Mesendoderm (in vitro differentiated cells): ENCODE data around the gene LMO1.

ENCODE experiments used
- DNase-seq: peaks from one replicate; pipeline ENCODE4 v3.0.0; 2013
- H2AK5ac ChIP-seq: 2 replicates; pipeline ENCODE4 v1.6.1; 2013; ENCODE audit warnings: low read length, inconsistent platforms
- H2BK120ac ChIP-seq: 2 replicates; pipeline ENCODE4 v1.6.1; 2013; ENCODE audit warnings: low read depth, mild to moderate bottlenecking, low read length, moderate library complexity, mixed read lengths
- H2BK15ac ChIP-seq: replicated peaks from 2 replicates; pipeline ENCODE4 v1.6.1; 2013; ENCODE audit warnings: low read depth, mild to moderate bottlenecking, moderate library complexity
- H2BK5ac ChIP-seq: 2 replicates; pipeline ENCODE4 v1.6.1; 2013; ENCODE audit warnings: low read length, inconsistent platforms
- H3K18ac ChIP-seq: 2 replicates; pipeline ENCODE4 v1.6.1; 2013; ENCODE audit warnings: mild to moderate bottlenecking, low read length, mixed read lengths
- H3K23ac ChIP-seq: one replicate; pipeline ENCODE4 v1.6.1; 2013; ENCODE audit warnings: low read length
- H3K27ac ChIP-seq: 2 replicates; pipeline ENCODE4 v1.5.1; 2013; ENCODE audit warnings: low read depth, mild to moderate bottlenecking, inconsistent platforms, low read length, moderate library complexity
- H3K27me3 ChIP-seq: 2 replicates; pipeline ENCODE4 v1.6.1; 2013; ENCODE audit warnings: low read length, control low read depth, mild to moderate bottlenecking, inconsistent platforms; ENCODE audit not compliant: insufficient read depth, poor library complexity
- H3K36me3 ChIP-seq: 2 replicates; pipeline ENCODE4 v1.6.1; 2013; ENCODE audit warnings: low read length, inconsistent platforms; ENCODE audit not compliant: control insufficient read depth, insufficient read depth
- H3K4ac ChIP-seq: one replicate; pipeline ENCODE4 v1.6.1; 2013; ENCODE audit warnings: low read depth, mild to moderate bottlenecking, low read length, moderate library complexity
- H3K4me1 ChIP-seq: 2 replicates; pipeline ENCODE4 v1.6.1; 2013; ENCODE audit warnings: low read depth, low read length, inconsistent platforms; ENCODE audit not compliant: control insufficient read depth
- H3K4me2 ChIP-seq: 2 replicates; pipeline ENCODE4 v1.6.1; 2013; ENCODE audit warnings: low read length
- H3K4me3 ChIP-seq: 2 replicates; pipeline ENCODE4 v1.5.1; 2013; ENCODE audit warnings: mild to moderate bottlenecking, low read length
- H3K56ac ChIP-seq: one replicate; pipeline ENCODE4 v1.6.1; 2013; ENCODE audit warnings: low read length
- H3K79me1 ChIP-seq: 2 replicates; pipeline ENCODE4 v1.6.1; 2013; ENCODE audit warnings: low read length, inconsistent platforms
- H3K79me2 ChIP-seq: 2 replicates; pipeline ENCODE4 v1.6.1; 2013; ENCODE audit warnings: mild to moderate bottlenecking, low read length; ENCODE audit not compliant: control insufficient read depth, insufficient read depth
- H3K9ac ChIP-seq: 2 replicates; pipeline ENCODE4 v1.6.1; 2013; ENCODE audit warnings: low read length, inconsistent platforms
- H4K5ac ChIP-seq: one replicate; pipeline ENCODE4 v1.6.1; 2013; ENCODE audit warnings: low read length
- H4K8ac ChIP-seq: one replicate; pipeline ENCODE4 v1.6.1; 2013; ENCODE audit warnings: low read depth, mild to moderate bottlenecking, control low read depth, low read length, moderate library complexity
- WGBS: extraction: QIAGEN DNeasy Blood & Tissue Kit; methylation state at CpG from one replicate; pipeline ENCODE4 v1.1.7; 2013; ENCODE audit warnings: low lambda C conversion rate, missing lambda C conversion rate; ENCODE audit not compliant: insufficient coverage; ENCODE audit errors: extremely low coverage; 5-methylcytosine and 5-hydroxymethylcytosine counted together

The LMO1 gene

DNA sequence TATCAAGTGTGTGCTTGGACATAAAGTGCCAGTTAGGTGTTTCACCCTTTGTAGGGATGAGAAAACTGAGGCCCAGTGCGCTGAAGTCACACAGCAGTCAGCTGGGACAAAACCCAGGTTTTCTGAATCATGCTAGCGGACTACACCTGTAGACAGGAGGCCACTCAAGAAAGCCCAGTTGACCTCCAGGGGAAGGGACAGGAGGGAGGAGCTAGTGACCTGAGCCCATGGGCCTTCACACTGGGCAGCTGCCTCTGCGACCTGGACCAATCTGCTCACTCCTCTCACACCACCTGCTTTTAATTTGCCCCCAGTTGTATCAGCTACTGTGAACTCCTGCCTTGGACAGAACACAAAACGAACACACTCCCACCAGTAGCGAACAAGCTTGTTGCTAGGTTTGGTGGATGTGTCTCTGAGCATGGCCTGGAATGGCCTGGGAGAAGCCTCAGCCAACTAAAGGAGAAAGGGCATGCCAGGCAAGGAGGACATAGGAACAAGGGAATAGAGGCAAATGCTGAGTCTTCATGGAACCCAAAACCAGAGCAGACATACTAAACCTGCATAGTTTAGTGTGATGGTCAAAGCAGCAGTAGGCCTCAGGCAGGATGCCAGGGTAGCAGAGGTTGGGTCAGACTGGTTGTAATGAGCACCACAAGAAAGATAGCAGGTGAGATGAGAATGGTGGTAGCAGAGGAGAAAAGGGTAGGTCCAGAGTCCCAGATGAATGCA, 7.2 kb downstream of the LMO1 start:
- Histone ChIP-seq H2BK15ac (no peak overlapping the region), H3K9ac (no peak overlapping the region), H3K4me2 (no peak overlapping the region), H3K4me1 (no peaks in the 10 kb centered on the region), H3K4me3 (no peak overlapping the region), H3K36me3 (no peaks in the 10 kb centered on the region), H2BK5ac (no peak overlapping the region), H3K79me1 (no peaks in the 10 kb centered on the region), H4K8ac (no peak overlapping the region), H4K5ac (no peak overlapping the region), H3K27ac (no peak overlapping the region), H3K79me2 (no peaks in the 10 kb centered on the region), H2AK5ac (no peak overlapping the region), H3K23ac (no peak overlapping the region), H2BK120ac (no peak overlapping the region), H3K4ac (no peak overlapping the region), H3K56ac (no peak overlapping the region), H3K18ac (no peak overlapping the region), H3K27me3 (no peaks in the 10 kb centered on the region)
- DNase-seq: no peak
- WGBS: no CpG with 5 or more reads among the region's 5 CpGs

DNA sequence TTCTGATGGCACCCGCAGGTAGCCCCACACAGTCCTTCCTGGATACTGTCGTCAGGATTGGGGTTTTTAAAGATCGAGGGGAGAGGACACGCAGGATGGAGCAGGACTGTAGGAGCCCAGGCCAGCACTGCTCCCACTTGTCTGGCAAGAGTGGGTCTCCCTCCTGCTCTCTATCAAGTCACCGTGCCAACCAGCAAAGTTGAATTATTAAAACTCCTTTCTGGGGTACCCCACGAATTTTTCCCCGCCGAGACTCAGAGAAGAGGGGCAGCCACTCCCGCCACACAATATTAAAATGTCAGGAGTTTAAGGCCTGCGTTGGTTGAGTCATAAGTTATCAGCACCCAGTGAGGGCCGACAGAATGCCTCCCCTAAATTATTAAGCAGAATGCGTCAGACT, 10.1 kb downstream of the LMO1 start:
- no peak overlapping the region for H3K23ac ChIP-seq
- H3K27me3 ChIP-seq: no peaks in the 10 kb centered on the region
- H2BK120ac ChIP-seq: no peak overlapping the region
- no peak overlapping the region for H4K5ac ChIP-seq
- no peak overlapping the region for H3K4ac ChIP-seq
- no peak for DNase-seq
- no CpG with 5 or more reads among the region's 12 CpGs for WGBS
- H3K56ac ChIP-seq: no peak overlapping the region
- H2AK5ac ChIP-seq: no peak overlapping the region
- no peak overlapping the region for H3K9ac ChIP-seq
- H3K79me1 ChIP-seq: no peaks in the 10 kb centered on the region
- H3K79me2 ChIP-seq: no peaks in the 10 kb centered on the region
- H2BK15ac ChIP-seq: no peak overlapping the region
- no peak overlapping the region for H2BK5ac ChIP-seq
- H3K4me1 ChIP-seq: no peaks in the 10 kb centered on the region
- H3K18ac ChIP-seq: no peak overlapping the region
- no peak overlapping the region for H3K27ac ChIP-seq
- no peaks in the 10 kb centered on the region for H3K36me3 ChIP-seq
- H3K4me2 ChIP-seq: no peak overlapping the region
- H3K4me3 ChIP-seq: no peak overlapping the region
- no peak overlapping the region for H4K8ac ChIP-seq

DNA sequence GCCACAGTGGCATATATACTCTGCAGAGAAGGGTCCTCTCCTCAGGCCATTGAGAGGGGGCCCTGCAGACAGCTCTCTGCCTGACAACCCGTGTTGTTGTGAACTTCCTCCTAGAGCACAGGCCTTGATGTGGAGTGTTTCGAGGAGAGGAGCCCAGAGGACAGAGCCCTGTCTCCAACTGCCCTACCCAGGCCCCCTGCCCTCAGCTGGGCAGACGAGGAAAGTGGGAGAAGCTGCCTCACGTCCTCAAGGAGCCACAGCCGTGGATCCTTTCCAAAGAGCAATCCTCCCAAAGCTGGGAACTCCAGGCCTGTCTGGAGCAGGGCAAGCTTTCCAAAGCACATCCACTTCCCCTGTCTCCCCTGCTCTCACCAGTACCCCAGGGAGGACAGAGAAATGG, 10.7 kb downstream of the LMO1 start:
- Histone ChIP-seq H3K56ac (no peak overlapping the region), H4K5ac (no peak overlapping the region), H2BK5ac (no peak overlapping the region), H3K27me3 (no peaks in the 10 kb centered on the region), H3K18ac (no peak overlapping the region), H3K36me3 (no peaks in the 10 kb centered on the region), H3K4me2 (no peak overlapping the region), H3K4me3 (no peak overlapping the region), H3K4me1 (no peaks in the 10 kb centered on the region), H3K9ac (no peak overlapping the region), H3K79me1 (no peaks in the 10 kb centered on the region), H3K4ac (no peak overlapping the region), H2BK120ac (no peak overlapping the region), H4K8ac (no peak overlapping the region), H2BK15ac (no peak overlapping the region), H3K23ac (no peak overlapping the region), H3K27ac (no peak overlapping the region), H3K79me2 (no peaks in the 10 kb centered on the region), H2AK5ac (no peak overlapping the region)
- WGBS: no CpG with 5 or more reads among the region's 5 CpGs
- DNase-seq: no peak

DNA sequence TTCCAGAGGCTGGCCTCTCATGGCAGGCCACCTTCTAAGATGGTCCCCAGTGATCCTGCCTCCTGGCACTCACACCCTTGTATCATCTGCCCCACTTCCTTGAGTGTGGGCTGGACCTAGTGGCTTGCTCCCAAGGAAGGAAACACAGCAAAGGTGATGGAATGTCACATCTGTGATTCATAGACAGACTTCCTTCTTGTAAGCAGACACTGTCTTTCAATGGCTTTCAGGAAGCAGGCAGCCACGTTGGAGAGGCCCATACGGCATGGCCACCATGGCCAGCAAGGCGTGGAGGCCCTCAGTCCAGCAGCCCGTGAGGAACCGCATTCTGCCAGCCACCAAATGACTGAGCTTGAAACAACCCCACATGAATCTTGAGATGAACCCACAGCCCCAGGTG, 11.3 kb downstream of the LMO1 start:
- Histone ChIP-seq H2BK5ac (no peak overlapping the region), H3K27ac (no peak overlapping the region), H3K4me2 (no peak overlapping the region), H4K5ac (no peak overlapping the region), H3K4me1 (no peaks in the 10 kb centered on the region), H3K18ac (no peak overlapping the region), H3K4ac (no peak overlapping the region), H2BK120ac (no peak overlapping the region), H3K9ac (no peak overlapping the region), H4K8ac (no peak overlapping the region), H2BK15ac (no peak overlapping the region), H3K79me2 (no peaks in the 10 kb centered on the region), H3K23ac (peak overlapping the region; percentile 15), H2AK5ac (no peak overlapping the region), H3K79me1 (no peaks in the 10 kb centered on the region), H3K27me3 (no peaks in the 10 kb centered on the region), H3K4me3 (no peak overlapping the region), H3K56ac (no peak overlapping the region), H3K36me3 (no peaks in the 10 kb centered on the region)
- DNase-seq: no peak
- WGBS: no CpG with 5 or more reads among the region's 5 CpGs

DNA sequence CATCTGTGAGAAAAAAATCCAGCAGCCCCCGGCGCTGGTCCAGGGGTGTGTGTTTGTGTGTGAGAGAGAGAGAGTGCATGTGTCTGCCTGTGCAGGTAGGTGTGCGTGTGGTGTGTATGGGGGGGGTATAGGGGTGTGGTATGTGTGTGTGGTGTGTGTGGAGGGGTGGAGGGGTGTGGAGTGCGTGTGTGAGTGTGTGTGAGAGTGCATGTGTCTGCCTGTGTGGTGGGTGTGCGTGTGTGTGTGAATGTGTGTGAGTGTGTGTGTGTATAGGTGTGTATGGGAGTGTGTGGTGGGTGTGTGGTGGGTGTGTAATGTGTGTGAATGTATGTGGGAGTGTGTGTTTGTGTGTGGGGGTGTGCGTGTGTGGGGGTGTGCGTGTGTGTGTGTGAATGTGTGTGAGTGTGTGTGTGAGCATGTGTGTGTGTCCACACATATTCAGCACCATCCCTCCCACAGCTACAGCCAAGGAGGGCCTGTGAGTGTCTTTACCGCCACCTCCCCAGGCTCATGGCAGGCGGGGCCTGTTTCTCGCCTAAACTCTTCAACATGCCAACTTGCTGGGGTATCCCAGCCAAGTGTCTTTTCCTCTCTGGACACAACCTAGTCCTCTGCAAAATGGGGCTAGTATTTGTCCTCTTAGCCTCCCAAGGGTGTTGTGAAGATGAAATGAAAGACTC, 11.9 kb downstream of the LMO1 start:
- H3K79me1 ChIP-seq: no peaks in the 10 kb centered on the region
- 100% methylated on average over 1 of the region's 10 CpGs for WGBS
- DNase-seq: no peak

More for the DNA sequence above, 11.9 kb downstream of the LMO1 start:
- H2BK15ac ChIP-seq: no peak overlapping the region
- no peak overlapping the region for H3K27ac ChIP-seq
- no peak overlapping the region for H4K8ac ChIP-seq
- no peak overlapping the region for H2AK5ac ChIP-seq
- no peaks in the 10 kb centered on the region for H3K79me2 ChIP-seq
- no peak overlapping the region for H3K4ac ChIP-seq
- H3K36me3 ChIP-seq: no peaks in the 10 kb centered on the region
- no peak overlapping the region for H3K23ac ChIP-seq
- no peak overlapping the region for H3K18ac ChIP-seq
- no peaks in the 10 kb centered on the region for H3K27me3 ChIP-seq
- H3K9ac ChIP-seq: no peak overlapping the region
- no peak overlapping the region for H2BK5ac ChIP-seq
- no peak overlapping the region for H4K5ac ChIP-seq
- no peak overlapping the region for H2BK120ac ChIP-seq
- H3K56ac ChIP-seq: no peak overlapping the region
- H3K4me1 ChIP-seq: no peaks in the 10 kb centered on the region
- H3K4me2 ChIP-seq: no peak overlapping the region
- H3K4me3 ChIP-seq: no peak overlapping the region
